DMS 273 (cell line): ENCODE measurements around the gene FBL.
"Not testable (repeated sequence)": the region's sequence is repeated elsewhere in the genome, so short reads cannot be mapped to it uniquely, and the experiment has no call there.

Experiments
- DNase-seq: peaks from one replicate; lab custom pipeline; 2025; ENCODE audit not compliant: unreplicated experiment; lab: John Stamatoyannopoulos, UW

Gene FBL

GRCh38 chr19:39825531-39826076 is 20.6 kb downstream of the FBL start:
- no peak for DNase-seq

- no peak for DNase-seq
These were observed 21.1 kb downstream of the FBL start for GRCh38 chr19:39825093-39825463.

DNA sequence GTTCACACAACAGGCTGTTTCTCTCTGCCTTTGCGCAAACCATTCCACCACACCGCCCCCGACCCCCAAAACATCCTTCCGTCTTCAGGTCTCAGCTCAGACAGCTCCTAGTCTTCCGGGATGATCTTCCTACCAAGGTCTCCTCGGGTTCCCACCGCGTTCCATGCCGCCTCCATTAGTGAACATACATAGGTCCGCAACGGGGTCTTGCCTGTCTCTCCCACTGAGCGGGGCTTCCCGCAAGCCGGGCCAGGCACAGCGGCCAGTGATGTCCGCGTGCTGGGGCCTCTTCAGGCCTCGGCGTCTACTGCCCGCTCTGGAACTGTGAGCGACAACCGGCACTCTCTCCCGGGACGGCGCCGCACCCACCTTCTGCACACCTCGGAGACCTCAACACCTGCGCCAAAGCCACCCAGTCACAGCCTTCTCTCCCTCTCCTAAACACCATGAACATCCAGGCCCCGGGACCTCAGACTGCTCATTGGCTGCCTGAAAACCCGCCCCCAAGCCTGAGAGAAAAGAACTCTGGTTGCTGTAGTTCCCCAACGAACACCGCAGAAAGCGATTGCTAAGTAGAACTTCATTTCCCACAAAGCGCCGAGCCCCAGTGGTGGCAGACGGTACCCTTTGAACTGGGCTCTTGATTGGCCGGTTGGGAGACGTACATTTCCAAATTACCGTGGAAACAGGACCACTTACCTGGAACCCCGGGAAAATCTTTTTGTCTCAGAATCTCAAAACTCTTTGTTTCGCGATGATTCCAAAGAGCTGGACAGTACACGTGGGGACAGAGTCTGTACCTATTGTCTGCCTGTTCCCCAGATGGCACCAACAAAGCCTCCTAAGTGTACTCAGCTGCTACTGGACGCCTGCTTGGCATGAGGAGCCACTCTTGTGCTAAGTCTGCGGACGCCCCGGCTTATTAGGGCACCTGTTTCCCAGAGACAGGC is 21.8 kb downstream of the FBL start:
- DNase-seq, result peak; percentile 66

- DNase-seq, result no peak
These were observed 22.5 kb downstream of the FBL start for GRCh38 chr19:39823686-39824085.

- no peak for DNase-seq
These were observed 25.5 kb downstream of the FBL start for GRCh38 chr19:39820696-39821095.

DNA sequence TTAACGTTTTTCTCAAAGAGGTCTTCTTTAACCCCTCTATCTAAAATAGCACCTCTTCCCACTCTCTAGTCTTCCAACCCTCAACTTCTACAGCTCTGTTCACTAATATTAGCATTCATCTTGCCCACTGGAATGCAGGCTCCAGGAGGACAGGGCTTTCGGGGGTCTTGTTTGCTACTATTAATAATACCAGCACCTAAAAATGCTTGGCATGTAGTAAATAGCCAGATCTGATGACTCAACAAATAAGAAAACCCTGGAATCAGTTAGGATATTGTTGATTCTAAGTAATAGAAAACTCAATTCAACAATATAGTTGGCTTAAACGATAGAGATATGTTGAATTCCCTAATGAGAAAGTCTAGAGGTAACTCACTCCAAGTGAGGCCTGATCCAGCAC is 26.4 kb downstream of the FBL start:
- no peak for DNase-seq

DNA sequence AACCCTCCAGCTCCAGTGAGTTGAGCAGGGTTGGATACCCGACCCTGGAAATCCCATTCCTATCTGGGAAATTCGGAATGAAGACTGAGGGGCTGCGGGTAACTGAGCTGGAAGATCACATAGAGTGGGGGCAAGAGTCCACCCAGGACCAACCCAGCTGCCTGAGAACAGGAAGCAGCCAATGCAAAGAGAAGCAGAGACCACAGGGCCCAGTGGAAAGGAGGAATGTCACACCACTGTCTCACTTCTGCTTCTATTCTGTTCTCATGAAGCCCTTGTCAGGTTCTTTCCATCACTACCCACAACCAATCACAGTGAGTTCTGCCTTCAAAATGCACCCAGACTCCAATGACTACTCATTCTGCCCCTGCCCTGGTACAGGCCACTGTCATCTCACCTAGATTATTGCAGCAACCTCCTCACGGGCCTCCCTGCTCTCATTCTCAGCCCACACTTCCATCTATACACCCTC is 27.5 kb downstream of the FBL start:
- DNase-seq, result no peak

DNA sequence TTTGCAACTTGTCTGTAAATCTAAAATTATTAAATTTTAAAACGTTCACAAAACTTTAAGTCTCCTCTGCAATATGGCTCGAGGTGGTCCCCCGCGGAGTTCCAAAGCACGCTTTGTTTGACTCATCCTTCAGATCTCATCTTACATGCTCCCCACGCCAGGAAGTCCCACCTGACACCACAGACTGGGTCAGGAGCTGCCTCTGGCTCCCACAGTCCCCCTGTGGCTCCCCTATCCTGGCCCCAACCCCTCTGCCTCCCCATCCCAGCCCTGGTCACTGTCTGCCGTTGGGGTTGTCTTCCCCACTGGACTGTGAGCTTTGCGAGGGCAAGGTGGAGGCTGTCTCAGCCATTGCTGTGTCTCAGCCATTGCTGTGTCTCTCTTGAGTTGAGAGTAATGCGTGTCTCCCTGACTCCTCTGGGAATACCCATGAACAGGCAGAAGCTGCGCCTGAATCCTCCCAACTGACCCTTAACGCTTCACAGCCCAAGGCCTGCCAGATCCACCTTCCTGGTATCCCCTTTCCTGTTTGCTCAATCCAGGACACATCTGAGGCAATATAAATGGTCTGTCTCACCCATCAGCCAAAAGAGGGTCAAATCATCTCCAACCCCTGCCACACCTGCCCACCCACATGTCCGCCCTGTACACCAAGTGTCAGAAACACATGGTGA is 28.2 kb downstream of the FBL start:
- no peak for DNase-seq

- DNase-seq, result no peak
These were observed 29.7 kb downstream of the FBL start for GRCh38 chr19:39816287-39817048.

DNA sequence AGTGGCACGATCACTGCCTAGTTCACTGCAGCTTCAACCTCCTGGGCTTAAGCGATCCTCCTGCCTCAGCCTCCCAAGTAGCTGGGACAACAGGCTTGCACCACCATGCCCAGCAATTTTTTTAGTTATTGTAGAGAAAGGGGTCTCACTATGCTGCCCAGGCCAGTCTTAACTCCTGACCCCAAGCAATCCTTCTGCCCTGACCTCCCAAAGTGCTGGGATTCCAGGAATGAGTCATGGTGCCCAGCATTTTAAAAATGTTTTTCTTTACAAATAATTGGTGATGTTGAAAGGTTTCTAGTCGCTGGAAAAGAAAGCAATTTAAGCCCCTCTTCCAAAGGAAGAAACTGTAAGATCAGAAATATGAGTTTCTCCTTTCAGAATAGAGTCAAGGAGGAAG is 31.6 kb downstream of the FBL start:
- no peak for DNase-seq

DNA sequence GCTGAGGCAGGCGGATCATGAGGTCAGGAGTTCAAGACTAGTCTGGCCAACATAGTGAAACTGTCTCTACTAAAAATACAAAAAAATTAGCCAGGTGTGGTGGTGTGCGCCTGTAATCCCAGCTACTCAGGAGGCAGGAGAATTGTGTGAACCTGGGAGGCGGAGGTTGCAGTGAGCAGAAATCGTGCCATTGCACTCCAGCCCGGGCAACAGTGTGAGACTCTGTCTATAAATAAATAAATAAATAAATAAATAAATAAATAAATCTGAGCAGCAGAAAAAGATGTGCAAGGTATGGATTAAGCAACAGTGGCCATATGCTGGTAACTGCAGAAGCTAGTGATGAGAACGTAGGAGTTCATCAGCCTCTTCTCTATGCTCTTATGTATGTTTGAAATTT is 32.1 kb downstream of the FBL start:
- DNase-seq, result not testable (repeated sequence)

- peak; percentile 51 for DNase-seq
These were observed 32.8 kb downstream of the FBL start for GRCh38 chr19:39813264-39813993.

GRCh38 chr19:39811064-39811463 is 35.1 kb downstream of the FBL start:
- DNase-seq, result no peak

DNA sequence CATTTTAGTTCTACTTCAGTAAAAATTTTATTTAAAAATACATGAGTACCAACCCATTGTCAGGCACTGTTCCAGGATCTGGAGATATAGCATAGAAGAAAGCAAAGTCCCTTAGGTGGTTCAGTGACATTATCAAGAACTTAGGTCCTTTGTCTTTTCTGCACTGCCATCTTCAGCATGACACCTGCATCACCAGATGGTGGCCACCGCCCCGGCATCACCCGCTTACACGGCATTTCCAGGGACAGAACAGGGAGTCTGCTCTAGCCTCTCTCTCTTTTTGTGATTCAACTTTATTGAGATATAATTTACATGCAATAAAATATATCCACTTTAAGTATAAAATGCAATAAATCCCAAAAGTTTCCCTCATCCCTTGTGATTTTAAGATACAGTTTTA is 35.8 kb downstream of the FBL start:
- no peak for DNase-seq

DNA sequence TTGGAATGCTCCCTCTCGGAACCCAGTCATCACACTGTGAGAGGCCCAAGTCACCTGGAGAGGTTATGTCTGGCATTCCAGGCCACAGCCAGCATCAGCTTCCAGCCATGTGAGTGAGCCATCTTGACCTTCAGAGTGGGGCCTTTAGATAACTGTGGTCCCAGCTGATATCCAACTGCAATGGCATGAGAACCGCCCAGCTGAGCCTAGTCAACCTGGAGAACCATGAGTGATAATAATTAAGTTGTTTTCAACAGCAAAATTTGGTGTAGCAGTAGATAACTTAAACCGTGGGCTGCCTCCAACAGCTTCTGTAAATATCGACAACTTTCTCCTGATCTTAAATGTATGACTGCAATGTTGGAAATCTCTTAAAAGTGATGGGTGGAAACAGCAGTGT is 36.8 kb downstream of the FBL start:
- DNase-seq, result no peak

DNA sequence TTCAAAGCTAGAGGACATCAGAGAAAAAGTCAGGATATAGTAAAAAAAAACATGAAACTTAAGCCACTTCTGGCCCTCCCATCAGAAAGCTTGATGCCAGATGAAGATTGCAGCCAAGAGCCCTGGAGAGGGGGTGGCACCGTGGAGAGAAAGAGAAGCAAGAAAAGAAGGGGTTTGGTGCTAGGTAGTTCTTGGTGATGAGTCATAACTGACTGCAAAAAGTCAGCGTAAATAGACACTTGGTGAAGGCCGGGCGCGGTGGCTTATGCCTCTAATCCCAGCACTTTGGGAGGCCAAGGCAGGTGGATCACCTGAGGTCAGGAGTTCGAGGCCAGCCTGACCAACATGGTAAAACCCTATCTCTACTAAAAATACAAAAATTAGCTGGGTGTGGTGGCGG is 37.5 kb downstream of the FBL start:
- not testable (repeated sequence) for DNase-seq

- DNase-seq, result no peak
These were observed 38.3 kb downstream of the FBL start for GRCh38 chr19:39807846-39808364.

DNA sequence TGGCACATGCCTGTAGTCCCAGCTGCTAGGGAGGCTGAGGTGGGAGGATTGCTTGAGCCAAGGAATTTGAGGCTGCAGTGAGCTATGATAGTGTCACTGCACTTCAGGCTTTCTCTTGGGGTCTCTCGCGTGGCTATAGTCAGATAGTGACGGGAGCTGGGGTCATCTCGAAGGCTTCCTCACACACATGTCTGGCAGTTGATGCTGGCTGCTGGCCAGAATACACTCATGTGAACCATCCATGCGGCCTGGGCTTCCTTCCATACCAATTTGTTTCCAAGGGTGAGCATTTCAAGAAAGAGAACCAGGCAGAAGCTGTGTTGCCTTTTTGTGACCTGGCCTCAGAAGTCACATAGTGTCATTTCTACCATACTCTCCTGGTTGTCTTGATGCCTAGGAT is 41.1 kb downstream of the FBL start:
- DNase-seq, result no peak

DNA sequence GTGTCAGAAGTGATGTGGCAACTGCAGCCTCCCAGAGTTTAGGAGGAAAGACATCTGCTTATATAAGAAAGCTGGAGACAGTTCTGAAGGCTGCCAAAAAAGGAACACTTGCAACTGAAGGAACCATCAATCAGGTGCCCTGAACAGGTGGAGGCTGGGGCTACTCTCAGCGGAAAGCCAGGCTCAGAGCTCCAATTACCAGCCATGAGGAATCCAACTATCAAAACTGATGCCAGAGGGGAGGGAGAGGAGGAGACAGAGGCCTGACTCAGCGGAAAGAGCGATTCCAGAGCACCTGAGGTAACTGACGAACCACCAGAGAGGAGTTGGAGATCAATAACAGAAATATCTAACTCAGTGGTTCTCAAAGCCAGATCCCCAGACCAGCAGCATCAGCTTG is 43.2 kb downstream of the FBL start:
- peak; percentile 39 for DNase-seq

- no peak for DNase-seq
These were observed 49.1 kb downstream of the FBL start for GRCh38 chr19:39797083-39797482.
